Right lobe of liver (tissue), 6 donors: ENCODE measurements around the gene ZMYND8. TPM values are rescaled to one million over a fixed set of nuclear protein-coding genes. Genes with fewer than 3 reads are reported as not detected.

ENCODE experiments used
- ATAC-seq, 4 donors: fragments of 200-7000 bp; cut with Tn5 transposase; one replicate each; pipeline ENCODE4 v1.9.1; 2020; ENCODE audit warnings: mild to moderate bottlenecking in 4 of 4, moderate library complexity in 4 of 4
- DNase-seq, 3 donors: peaks; one replicate each; pipeline ENCODE4 v3.0.0-alpha.2; 2020
- H3K27ac ChIP-seq, 3 donors: fragments of 200-600 bp; one replicate each; pipeline ENCODE4 v1.8.0; 2022
- H3K27me3 ChIP-seq, 2 donors: fragments of 200-600 bp; one replicate each; pipeline ENCODE4 v1.8.0; 2022
- H3K36me3 ChIP-seq, 4 donors: fragments of 200-600 bp; sonication (generic) in 1 of 4; one replicate each; pipeline versions ENCODE4 v1.5.1 to v1.8.0; 2017 to 2022; ENCODE audit warnings: control low read depth in 1 of 4
- H3K4me1 ChIP-seq, 4 donors: fragments of 200-600 bp; sonication (generic) in 1 of 4; one replicate each; pipeline versions ENCODE4 v1.5.1 to v1.8.0; 2017 to 2022; ENCODE audit warnings: control low read depth in 1 of 4
- H3K4me3 ChIP-seq, 3 donors: fragments of 200-600 bp; one replicate each; pipeline ENCODE4 v1.8.0; 2022
- H3K9me3 ChIP-seq, 4 donors: fragments of 200-600 bp; sonication (generic) in 1 of 4; one replicate each; pipeline versions ENCODE4 v1.5.1 to v1.8.0; 2017 to 2022; ENCODE audit warnings: control low read depth in 1 of 4
- POLR2A ChIP-seq: fragments of 450-650 bp; IDR thresholded peaks from one replicate; pipeline ENCODE4 v1.6.1; 2017; ENCODE audit warnings: antibody characterized with exemption, mild to moderate bottlenecking
- WGBS: methylation state at CpG from one replicate; pipeline ENCODE4 v1.1.6; 2018; ENCODE audit warnings: low coverage, low lambda C conversion rate; ENCODE audit not compliant: insufficient coverage; ENCODE audit errors: missing lambda C conversion rate; 5-methylcytosine and 5-hydroxymethylcytosine counted together
- intact Hi-C, 2 donors: fragments of 100-400 bp; cut with DNase I; formaldehyde crosslinking; loops; one replicate each; pipeline versions ENCODE4 v1.11.2 to v1.14.1; 2022
- total RNA-seq, 6 experiments: library from RNA; depleted of rRNA in 2 of 6; stranded (reverse); fragments of >200 nt in 2 of 6; fragmentation: NEBNext Ultra II Directional in 3 of 6; extraction: Animal tissue kit (Norgen Biotek cat#: 25700) in 3 of 6; gene quantifications; one replicate each; pipeline versions ENCODE4 v1.1.0 to v1.2.4, GENCODE V29; 2016 to 2023
- TF ChIP-seq, protein P1 (sequence below), 4 donors: fragments of 200-600 bp in 3 of 4; fragments of 450-650 bp in 1 of 4; IDR thresholded peaks; one replicate each; pipeline versions ENCODE4 v1.5.1 to v1.8.0; 2016 to 2022; ENCODE audit warnings: antibody characterized with exemption in 4 of 4, mild to moderate bottlenecking in 2 of 4
- donor health status: DM: no; HTN: yes; CAD: no.
- donor health status: DM: no; HTN: no; CAD: no.
- donor health status: DM: no; HTN: no; CAD: no.
- donor health status: DM: no; HTN: yes; CAD: no.
- donor health status: DM: no; HTN: yes; CAD: no.

ZMYND8 gene
- total RNA-seq, 6 experiments from 2014 or later: 7.8 to 25.7 (median 13.8) TPM

DNA sequence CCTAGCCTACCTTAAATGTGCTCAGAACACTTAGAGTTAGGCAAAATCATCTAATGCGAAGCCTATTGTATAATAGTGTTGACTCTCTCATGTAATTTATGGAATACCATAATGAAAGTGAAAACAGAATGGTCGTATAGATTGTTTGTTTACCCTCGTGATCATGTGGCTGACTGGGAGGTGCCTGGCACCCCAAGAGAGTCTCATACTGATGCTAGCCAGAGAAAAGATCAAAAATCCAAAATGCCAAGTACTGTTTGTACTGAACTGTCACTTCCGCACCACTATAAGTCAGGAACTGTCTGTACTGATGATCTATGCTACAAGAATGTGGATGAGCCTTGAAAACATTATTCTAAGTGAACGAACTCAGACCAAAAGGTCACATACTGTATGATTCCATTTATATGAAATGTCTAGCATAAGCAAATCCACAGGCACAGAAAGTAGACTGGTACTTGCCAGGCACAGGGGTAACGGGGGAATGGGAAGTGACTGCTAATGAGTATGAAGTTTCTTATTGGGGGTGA lies 22.4 kb downstream of the ZMYND8 start:
- ATAC-seq: peak; percentile 71 to 87 (median 77)
- Histone ChIP-seq H3K36me3 (no peaks in the 10 kb centered on the region), H3K27ac (peak overlapping the region; percentile 70 to 87 (median 83)), H3K4me1 (peaks cover 0 to 58% (median 14%) of the 10 kb centered on the region in 4 donors), H3K4me3 (peak overlapping the region; percentile 10 to 48 (median 22)), H3K27me3 (no peaks in the 10 kb centered on the region), H3K9me3 (no peaks in the 10 kb centered on the region)
- TF ChIP-seq POLR2A: peak; percentile 33
- TF ChIP-seq, protein P1, sequence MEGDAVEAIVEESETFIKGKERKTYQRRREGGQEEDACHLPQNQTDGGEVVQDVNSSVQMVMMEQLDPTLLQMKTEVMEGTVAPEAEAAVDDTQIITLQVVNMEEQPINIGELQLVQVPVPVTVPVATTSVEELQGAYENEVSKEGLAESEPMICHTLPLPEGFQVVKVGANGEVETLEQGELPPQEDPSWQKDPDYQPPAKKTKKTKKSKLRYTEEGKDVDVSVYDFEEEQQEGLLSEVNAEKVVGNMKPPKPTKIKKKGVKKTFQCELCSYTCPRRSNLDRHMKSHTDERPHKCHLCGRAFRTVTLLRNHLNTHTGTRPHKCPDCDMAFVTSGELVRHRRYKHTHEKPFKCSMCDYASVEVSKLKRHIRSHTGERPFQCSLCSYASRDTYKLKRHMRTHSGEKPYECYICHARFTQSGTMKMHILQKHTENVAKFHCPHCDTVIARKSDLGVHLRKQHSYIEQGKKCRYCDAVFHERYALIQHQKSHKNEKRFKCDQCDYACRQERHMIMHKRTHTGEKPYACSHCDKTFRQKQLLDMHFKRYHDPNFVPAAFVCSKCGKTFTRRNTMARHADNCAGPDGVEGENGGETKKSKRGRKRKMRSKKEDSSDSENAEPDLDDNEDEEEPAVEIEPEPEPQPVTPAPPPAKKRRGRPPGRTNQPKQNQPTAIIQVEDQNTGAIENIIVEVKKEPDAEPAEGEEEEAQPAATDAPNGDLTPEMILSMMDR (IDR thresholded peaks at IDR 0.05): no peak
- WGBS: 6% methylated on average over 6 of the region's 6 CpGs
- intact Hi-C loops: no loop called here
- DNase-seq: peak; percentile 35 to 65 (median 55)

DNA sequence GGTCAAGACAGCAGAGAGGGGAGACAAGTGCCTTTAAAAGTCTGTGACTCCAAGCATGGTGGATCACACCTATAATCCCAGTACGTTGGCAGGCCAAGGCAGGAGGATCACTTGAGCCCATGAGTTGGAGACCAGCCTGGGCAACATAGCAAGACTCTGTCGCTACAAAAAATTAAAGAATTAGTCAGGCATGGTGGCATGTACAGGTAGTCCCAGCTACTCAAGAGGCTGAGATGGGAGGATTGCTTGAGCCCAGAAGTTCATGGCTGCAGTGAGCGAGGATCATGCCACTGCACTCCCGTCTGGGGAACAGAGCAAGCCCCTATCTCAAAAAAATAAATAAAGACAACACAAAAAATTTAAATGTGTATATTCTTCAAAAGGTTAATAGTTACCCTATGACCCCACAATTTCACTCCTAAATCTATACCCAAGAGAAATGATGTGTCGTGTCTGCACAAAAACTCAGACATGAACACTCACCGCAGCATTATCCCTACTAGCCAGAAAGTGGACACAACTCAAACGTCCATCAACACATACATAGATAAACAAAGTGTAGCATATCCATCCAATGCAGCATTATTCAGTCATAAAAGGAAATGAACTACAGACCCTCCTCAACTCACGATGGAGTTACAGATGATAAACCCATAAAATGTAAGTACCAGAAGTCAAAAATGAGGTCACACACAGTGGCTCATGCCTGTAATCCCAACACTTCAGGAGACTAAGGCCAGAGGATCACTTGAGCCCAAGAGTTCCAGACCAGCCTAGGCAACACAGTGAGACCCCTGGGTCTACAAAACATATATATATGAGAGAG lies 23.9 kb downstream of the ZMYND8 start:
- TF ChIP-seq POLR2A: no peak
- TF ChIP-seq, protein P1 (IDR thresholded peaks at IDR 0.05): no peak
- WGBS: 85% methylated on average over 7 of the region's 8 CpGs
- H3K27ac ChIP-seq: peak overlapping the region in 2 of 3 donors; percentile 83 to 87
- H3K36me3 ChIP-seq: no peaks in the 10 kb centered on the region
- H3K4me3 ChIP-seq: no peak overlapping the region
- H3K27me3 ChIP-seq: no peaks in the 10 kb centered on the region
- H3K4me1 ChIP-seq: peaks cover 0 to 58% (median 15%) of the 10 kb centered on the region in 4 donors
- intact Hi-C loops: no loop called here
- H3K9me3 ChIP-seq: no peaks in the 10 kb centered on the region
- DNase-seq (no peak), ATAC-seq (no peak)

DNA sequence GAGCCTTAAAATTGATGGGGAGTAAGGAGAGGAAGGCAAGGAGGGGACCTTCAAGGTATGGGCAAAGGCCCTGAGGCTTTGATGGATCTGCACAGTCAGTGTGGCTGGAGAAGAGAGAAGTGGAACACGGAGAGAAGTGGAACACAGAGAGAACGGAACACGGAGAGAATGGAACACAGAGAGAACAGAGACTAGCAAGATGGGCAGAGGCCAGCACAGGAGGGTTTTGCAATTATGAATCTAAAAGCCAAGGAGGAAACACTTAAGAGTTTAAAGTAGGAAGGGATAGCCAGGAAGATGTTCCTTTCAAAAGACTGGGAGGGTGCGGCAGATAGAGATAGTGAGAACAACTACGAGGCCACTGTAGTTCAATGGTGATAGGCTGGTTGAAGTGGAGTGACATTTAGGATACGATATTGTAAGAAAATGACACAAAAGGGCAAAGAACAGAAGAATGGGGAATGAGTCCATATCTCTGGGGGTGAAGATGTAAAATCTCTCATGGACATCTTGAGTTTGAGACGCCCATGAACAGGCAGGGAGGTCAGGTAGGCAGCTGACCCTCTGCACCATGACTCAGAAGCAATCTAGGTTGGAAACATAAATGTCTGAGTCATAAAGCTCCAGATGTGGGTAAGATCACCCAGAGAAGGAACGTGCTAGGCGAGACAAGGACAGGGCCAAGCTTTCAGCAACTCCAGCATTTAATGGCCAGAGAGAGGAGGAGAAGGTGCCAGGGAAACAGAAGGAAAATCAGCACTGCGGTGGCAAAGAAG lies 25.4 kb downstream of the ZMYND8 start:
- DNase-seq (no peak), ATAC-seq (peak in 1 of 4 donors; percentile 9)
- H3K9me3 ChIP-seq: no peaks in the 10 kb centered on the region
- no peak overlapping the region for H3K4me3 ChIP-seq
- H3K36me3 ChIP-seq: no peaks in the 10 kb centered on the region
- TF ChIP-seq, protein P1 (IDR thresholded peaks at IDR 0.05): no peak
- TF ChIP-seq POLR2A: peak; percentile 19
- H3K27ac ChIP-seq: peak overlapping the region in 1 of 3 donors; percentile 11
- intact Hi-C loops: no loop called here
- WGBS: 78% methylated on average over 10 of the region's 10 CpGs
- peaks cover 0 to 50% (median 18%) of the 10 kb centered on the region in 4 donors for H3K4me1 ChIP-seq
- no peaks in the 10 kb centered on the region for H3K27me3 ChIP-seq

DNA sequence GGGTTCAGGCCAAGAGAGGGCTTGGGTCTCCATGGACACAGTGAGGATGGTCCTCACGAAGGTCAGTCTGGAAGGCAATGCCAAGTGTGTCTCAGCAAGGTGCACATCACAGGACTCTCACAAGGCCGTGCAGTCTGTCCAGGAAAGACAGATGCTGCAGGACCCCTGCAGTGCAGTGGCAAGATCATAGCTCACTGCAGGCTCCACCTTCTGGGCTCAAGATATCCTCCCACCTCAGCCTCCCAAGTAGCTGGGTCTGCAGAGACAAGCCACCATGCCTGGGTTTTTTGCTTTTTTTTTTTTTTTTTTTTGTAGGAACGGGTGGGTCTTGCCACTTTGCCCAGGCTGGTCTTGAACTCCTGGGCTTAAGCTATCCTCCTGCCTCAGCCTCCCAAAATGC lies 26.4 kb downstream of the ZMYND8 start:
- TF ChIP-seq, protein P1 (IDR thresholded peaks at IDR 0.05): no peak
- TF ChIP-seq POLR2A: no peak
- WGBS: 100% methylated on average over 1 of the region's 3 CpGs
- H3K4me1 ChIP-seq: peaks cover 0 to 49% (median 18%) of the 10 kb centered on the region in 4 donors
- H3K27me3 ChIP-seq: no peaks in the 10 kb centered on the region
- intact Hi-C loops: no loop called here
- H3K36me3 ChIP-seq: no peaks in the 10 kb centered on the region
- ATAC-seq (no peak), DNase-seq (no peak)
- no peaks in the 10 kb centered on the region for H3K9me3 ChIP-seq
- no peak overlapping the region for H3K4me3 ChIP-seq
- H3K27ac ChIP-seq: peak overlapping the region in 2 of 3 donors; percentile 35 to 56
